GM21381 (cell line): ENCODE data around the gene SYNE3.
"Not testable (repeated sequence)": the region's sequence is repeated elsewhere in the genome, so short reads cannot be mapped to it uniquely, and the experiment has no call there.

Experiments used
- ATAC-seq: cut with Tn5 transposase; IDR thresholded peaks from one replicate; pipeline ENCODE4 v1.9.1; 2021; ENCODE audit warnings: mild to moderate bottlenecking, moderate library complexity; ENCODE audit not compliant: unreplicated experiment

Gene SYNE3

GRCh38 chr14:95526483-95527386, 10.3 kb upstream of the SYNE3 start:
- no peak for ATAC-seq

GRCh38 chr14:95525999-95526398, 9.5 kb upstream of the SYNE3 start:
- ATAC-seq: no peak

GRCh38 chr14:95524706-95525512, 8.5 kb upstream of the SYNE3 start:
- no peak for ATAC-seq

- ATAC-seq: no peak
These were observed 7.5 kb upstream of the SYNE3 start for GRCh38 chr14:95523815-95524448.

GRCh38 chr14:95523051-95523814, 6.8 kb upstream of the SYNE3 start:
- no peak for ATAC-seq

- no peak for ATAC-seq
These were observed 6.1 kb upstream of the SYNE3 start for GRCh38 chr14:95522556-95522955.

- ATAC-seq: no peak
These were observed 5.7 kb upstream of the SYNE3 start for GRCh38 chr14:95522116-95522515.

- no peak for ATAC-seq
These were observed 4.6 kb upstream of the SYNE3 start for GRCh38 chr14:95521001-95521400.

- no peak for ATAC-seq
These were observed 3.9 kb upstream of the SYNE3 start for GRCh38 chr14:95520346-95520745.

- ATAC-seq: no peak
These were observed 3.2 kb upstream of the SYNE3 start for GRCh38 chr14:95519699-95520098.

- no peak for ATAC-seq
These were observed 1.7 kb upstream of the SYNE3 start for GRCh38 chr14:95518045-95518751.

GRCh38 chr14:95515596-95516552, 576 bp downstream of the SYNE3 start:
- ATAC-seq: peak; percentile 80

GRCh38 chr14:95515080-95515489, 1.4 kb downstream of the SYNE3 start:
- ATAC-seq: no peak

- ATAC-seq: no peak
These were observed 2.0 kb downstream of the SYNE3 start for GRCh38 chr14:95514131-95515079.

- no peak for ATAC-seq
These were observed 3.2 kb downstream of the SYNE3 start for GRCh38 chr14:95513291-95513690.

GRCh38 chr14:95511687-95512086, 4.8 kb downstream of the SYNE3 start:
- ATAC-seq: no peak

GRCh38 chr14:95510804-95511203, 5.6 kb downstream of the SYNE3 start:
- ATAC-seq: no peak

- ATAC-seq: not testable (repeated sequence)
These were observed 6.1 kb downstream of the SYNE3 start for GRCh38 chr14:95510344-95510743.
